Peyer's patch (tissue), 4 donors: ENCODE measurements around the gene SGTB.

ENCODE experiments used
- CTCF ChIP-seq, 6 experiments: fragments of 450-650 bp in 4 of 6; fragments of 200-600 bp in 2 of 6; sonication (generic) in 1 of 6; IDR thresholded peaks; one replicate each; pipeline ENCODE4 v1.5.1; 2017 to 2019; ENCODE audit warnings: antibody characterized with exemption in 6 of 6, mild to moderate bottlenecking in 3 of 6, moderate library complexity in 1 of 6
- POLR2A ChIP-seq, 2 donors: fragments of 450-650 bp; IDR thresholded peaks; one replicate each; pipeline ENCODE4 v1.5.1; 2017; ENCODE audit warnings: antibody characterized with exemption in 2 of 2, mild to moderate bottlenecking in 2 of 2, moderate library complexity in 2 of 2

GRCh38 chr5:65647941-65648340, 74.0 kb downstream of the SGTB start:
- TF ChIP-seq POLR2A (IDR thresholded peaks at IDR 0.05) = no peak
- TF ChIP-seq CTCF (IDR thresholded peaks at IDR 0.05) = no peak
